ENCODE results near the gene DEFB116.
"Not testable (repeated sequence)": the region's sequence is repeated elsewhere in the genome, so short reads cannot be mapped to it uniquely, and the experiment has no call there.

Gene DEFB116, protein sequence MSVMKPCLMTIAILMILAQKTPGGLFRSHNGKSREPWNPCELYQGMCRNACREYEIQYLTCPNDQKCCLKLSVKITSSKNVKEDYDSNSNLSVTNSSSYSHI

GRCh38 chr20:31308535-31309162, at the start of gene DEFB116:
Gene DEFB116, minus strand, starts transcription at chr20:31308585. Its CDS starts 0 bp downstream, at chr20:31308585.
- DNase-seq: no peak

DNA sequence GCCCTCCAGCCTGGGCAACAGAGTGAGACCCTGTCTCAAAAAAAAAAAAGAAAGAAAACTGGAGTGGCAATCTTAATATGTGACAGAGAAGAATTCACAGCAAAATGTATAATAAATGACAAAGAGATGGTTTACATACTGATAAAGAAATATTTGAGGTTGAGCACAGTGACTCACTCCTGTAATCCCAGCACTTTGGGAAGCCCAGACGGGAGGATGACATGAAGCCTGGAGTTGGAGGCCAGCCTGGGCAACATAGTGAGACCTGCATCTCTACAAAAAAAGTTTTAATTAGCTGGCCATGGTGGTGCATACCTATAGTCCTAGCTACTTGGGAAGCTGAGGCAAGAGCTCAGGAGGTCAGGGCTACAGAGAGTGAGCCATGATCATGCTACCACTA, 47.6 kb upstream of the DEFB116 start:
- DNase-seq: no peak

GRCh38 chr20:31341470-31341869, 33.1 kb upstream of the DEFB116 start:
- no peak for DNase-seq

GRCh38 chr20:31330893-31331292, 22.5 kb upstream of the DEFB116 start:
- no peak for DNase-seq

- no peak for DNase-seq
Observed at GRCh38 chr20:31322504-31322903, 14.1 kb upstream of the DEFB116 start.

DNA sequence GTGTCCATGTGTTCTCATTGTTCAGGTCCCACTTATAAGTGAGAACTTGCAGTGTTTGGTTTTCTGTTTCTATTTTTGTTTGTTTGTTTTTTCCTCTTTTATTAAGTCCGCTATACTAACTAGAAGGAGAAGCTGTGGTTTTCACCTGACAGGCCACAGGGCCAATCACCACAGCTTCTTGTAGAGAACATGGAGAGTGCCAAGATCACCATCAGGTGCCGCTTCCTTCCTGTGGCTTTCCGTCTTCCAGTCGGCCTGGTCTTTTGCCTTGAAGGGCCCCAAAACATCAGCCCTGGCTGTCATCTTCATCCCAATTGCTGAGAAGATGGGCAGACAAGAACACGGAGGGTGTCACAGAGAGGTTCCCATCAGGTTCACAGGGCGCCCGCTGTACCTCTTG, 23.4 kb downstream of the DEFB116 start:
- DNase-seq: not testable (repeated sequence)

GRCh38 chr20:31278178-31278577, 30.2 kb downstream of the DEFB116 start:
- no peak for DNase-seq

DNA sequence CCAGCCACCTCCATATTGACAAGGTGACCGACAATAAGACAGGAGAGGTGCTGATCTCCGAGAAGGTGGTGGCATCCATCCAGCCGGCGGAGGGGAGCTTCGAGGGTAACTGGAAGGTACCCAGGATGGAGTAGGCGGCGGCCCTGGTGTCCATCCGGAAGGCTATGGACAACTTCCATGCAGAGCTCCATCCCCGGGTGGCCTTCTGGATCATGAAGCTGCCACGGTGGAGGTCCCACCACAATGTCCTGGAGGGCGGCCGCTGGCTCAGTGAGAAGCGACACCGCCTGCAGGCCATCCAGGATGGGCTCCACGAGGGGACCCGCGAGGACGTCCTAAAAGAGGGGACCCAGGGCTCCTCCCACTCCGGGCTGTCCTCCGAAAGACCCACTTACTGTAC, 33.9 kb downstream of the DEFB116 start:
- no peak for DNase-seq

DNA sequence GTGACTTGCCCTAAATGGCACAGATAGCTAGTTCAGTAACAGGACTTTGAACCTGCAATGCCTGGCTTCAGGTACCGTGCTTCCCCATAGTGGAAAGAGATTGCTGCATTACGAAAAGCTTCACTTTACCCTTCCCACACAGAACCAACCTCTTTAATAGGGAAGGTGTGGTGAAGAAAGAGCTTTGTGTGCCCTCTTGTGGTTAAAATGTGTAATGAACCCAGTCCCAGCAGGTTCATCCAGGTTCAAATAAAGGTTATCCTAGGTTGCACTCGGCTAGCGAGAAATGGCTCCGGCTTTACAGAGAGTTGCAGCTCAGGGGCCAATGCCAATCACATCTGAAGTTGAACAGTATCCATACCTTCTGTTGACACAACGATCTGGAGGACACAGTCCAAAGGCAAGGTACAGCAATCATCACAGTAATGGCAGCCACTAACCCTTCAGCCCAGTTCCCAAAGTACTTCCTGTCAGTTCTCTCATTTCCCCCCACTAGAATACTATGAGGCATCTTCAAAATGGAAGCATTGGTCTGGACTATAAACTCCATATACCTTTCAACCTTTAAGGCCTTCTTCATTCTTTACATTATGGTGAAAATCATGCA, 48.0 kb downstream of the DEFB116 start:
- no peak for DNase-seq

DNA sequence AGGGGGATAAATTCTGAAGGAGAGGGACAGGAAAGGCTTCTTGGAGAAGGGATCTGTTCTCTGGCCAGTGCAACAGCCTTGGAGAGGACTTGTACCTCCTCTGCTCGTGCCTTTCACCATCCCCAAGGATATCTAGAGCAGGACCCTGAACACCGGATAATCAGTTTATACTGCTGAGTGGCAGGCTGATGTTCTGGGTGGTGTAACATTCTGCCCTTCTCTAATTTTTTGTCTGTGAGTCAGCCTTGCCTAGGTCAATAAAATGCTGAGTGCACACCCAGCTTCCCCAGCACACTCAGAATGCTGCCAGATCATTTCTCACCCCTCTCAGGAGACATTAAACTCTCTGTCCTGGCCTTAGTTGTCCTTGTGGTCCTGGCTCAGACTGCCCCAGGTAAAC, 51.0 kb downstream of the DEFB116 start, which contains the start of gene DEFB115:
Gene DEFB115, plus strand, starts transcription at position 301 of the 400 bp plus-strand sequence. Its CDS starts 0 bp downstream, at position 301.
- no peak for DNase-seq

DNA sequence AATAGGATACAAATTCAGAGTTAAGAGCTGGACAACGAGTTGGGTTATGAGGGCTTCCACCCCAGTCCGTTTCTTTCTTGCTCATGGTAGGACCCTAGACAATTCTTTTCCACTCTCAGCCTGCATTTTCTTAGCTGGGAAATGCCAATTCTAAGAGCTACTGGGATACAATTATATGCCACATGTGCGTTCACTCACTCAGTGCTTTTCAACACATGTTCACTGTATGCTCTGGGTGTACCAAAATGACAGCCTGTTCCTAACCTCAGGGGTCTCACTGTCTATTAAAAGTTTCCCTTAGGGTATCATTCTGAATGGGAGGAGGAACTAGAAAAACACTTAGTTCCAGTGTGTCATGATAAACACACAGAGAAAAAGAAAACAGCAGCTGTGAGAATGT, 51.4 kb downstream of the DEFB116 start:
- no peak for DNase-seq
